T-helper 9 cell (primary cell): ENCODE results near the gene TLR2.

Experiments used
- DNase-seq: peaks from one replicate; pipeline ENCODE4 v3.0.0-alpha.2; 2020
- total RNA-seq, 2 donors: gene quantifications; one replicate each; lab custom pipeline; 2026; lab: John Stamatoyannopoulos, UW

The TLR2 gene
- total RNA-seq: 3.8 to 3.9 reads per million in 2 donors

GRCh38 chr4:153684182-153684970 is at the start of gene TLR2:
TSS of gene TLR2 (plus strand) at chr4:153684280. CDS start at chr4:153702908, 18,628 bp downstream.
- peak; percentile 55 for DNase-seq

GRCh38 chr4:153634738-153635353 is 49.2 kb upstream of the TLR2 start:
- DNase-seq: no peak

GRCh38 chr4:153635846-153636245 is 48.2 kb upstream of the TLR2 start:
- DNase-seq: no peak

- DNase-seq: no peak
Measured at GRCh38 chr4:153637201-153637600, 46.9 kb upstream of the TLR2 start.

- no peak for DNase-seq
Measured at GRCh38 chr4:153638011-153638410, 46.1 kb upstream of the TLR2 start.

- DNase-seq: no peak
Measured at GRCh38 chr4:153638999-153639398, 45.1 kb upstream of the TLR2 start.

- DNase-seq: no peak
Measured at GRCh38 chr4:153639833-153640802, 44.0 kb upstream of the TLR2 start.

GRCh38 chr4:153641532-153641931 is 42.5 kb upstream of the TLR2 start:
- DNase-seq: no peak

GRCh38 chr4:153643406-153644383 is 40.4 kb upstream of the TLR2 start:
- DNase-seq: no peak

GRCh38 chr4:153645183-153645582 is 38.9 kb upstream of the TLR2 start:
- DNase-seq: no peak

GRCh38 chr4:153646261-153646660 is 37.8 kb upstream of the TLR2 start:
- DNase-seq: no peak

GRCh38 chr4:153646978-153647377 is 37.1 kb upstream of the TLR2 start:
- DNase-seq: no peak

- no peak for DNase-seq
Measured at GRCh38 chr4:153647975-153648374, 36.1 kb upstream of the TLR2 start.

GRCh38 chr4:153649572-153649991 is 34.5 kb upstream of the TLR2 start:
- DNase-seq: no peak

- no peak for DNase-seq
Measured at GRCh38 chr4:153651116-153651515, 33.0 kb upstream of the TLR2 start.

- DNase-seq: peak; percentile 15
Measured at GRCh38 chr4:153651587-153651986, 32.5 kb upstream of the TLR2 start.

- no peak for DNase-seq
Measured at GRCh38 chr4:153652051-153652784, 31.9 kb upstream of the TLR2 start.

- DNase-seq: no peak
Measured at GRCh38 chr4:153655002-153655541, 29.0 kb upstream of the TLR2 start.

GRCh38 chr4:153655928-153656327 is 28.2 kb upstream of the TLR2 start:
- no peak for DNase-seq

- no peak for DNase-seq
Measured at GRCh38 chr4:153661215-153661822, 22.8 kb upstream of the TLR2 start.
